ENCODE results near the gene EML5.

The EML5 gene

GRCh38 chr14:88750945-88751344, 41.8 kb downstream of the EML5 start:
- H3K27ac ChIP-seq, result no peak overlapping the region
- TF ChIP-seq CTCF (IDR thresholded peaks at IDR 0.05), result no peak
- TF ChIP-seq ZFX (IDR thresholded peaks at IDR 0.05; ENCODE audit: borderline replicate concordance), result no peak

- H3K27ac ChIP-seq, result no peak overlapping the region
- peak; percentile 19; the same call in 1 of the 2 replicates for TF ChIP-seq CTCF (IDR thresholded peaks at IDR 0.05)
- no peak for TF ChIP-seq ZFX (IDR thresholded peaks at IDR 0.05; ENCODE audit: borderline replicate concordance)
Observed at GRCh38 chr14:88750413-88750812, 42.3 kb downstream of the EML5 start.

- H3K27ac ChIP-seq, result no peak overlapping the region
- TF ChIP-seq ZFX (IDR thresholded peaks at IDR 0.05; ENCODE audit: borderline replicate concordance) (no peak), CTCF (IDR thresholded peaks at IDR 0.05) (no peak)
Observed at GRCh38 chr14:88749139-88749538, 43.6 kb downstream of the EML5 start.

- H3K27ac ChIP-seq, result no peak overlapping the region
- TF ChIP-seq ZFX (IDR thresholded peaks at IDR 0.05; ENCODE audit: borderline replicate concordance), result no peak
- no peak for TF ChIP-seq CTCF (IDR thresholded peaks at IDR 0.05)
Observed at GRCh38 chr14:88748288-88748687, 44.5 kb downstream of the EML5 start.

- H3K27ac ChIP-seq, result no peak overlapping the region
- TF ChIP-seq CTCF (IDR thresholded peaks at IDR 0.05) (no peak), ZFX (IDR thresholded peaks at IDR 0.05; ENCODE audit: borderline replicate concordance) (no peak)
Observed at GRCh38 chr14:88746052-88746451, 46.7 kb downstream of the EML5 start.

GRCh38 chr14:88737245-88737644, 55.5 kb downstream of the EML5 start:
- TF ChIP-seq ZFX (IDR thresholded peaks at IDR 0.05; ENCODE audit: borderline replicate concordance) (no peak), CTCF (IDR thresholded peaks at IDR 0.05) (no peak)
- H3K27ac ChIP-seq, result no peak overlapping the region

GRCh38 chr14:88733121-88733520, 59.6 kb downstream of the EML5 start:
- H3K27ac ChIP-seq, result no peak overlapping the region
- TF ChIP-seq ZFX (IDR thresholded peaks at IDR 0.05; ENCODE audit: borderline replicate concordance) (no peak), CTCF (IDR thresholded peaks at IDR 0.05) (0 out of 2 replicates have a peak, but pooled peaks have one; percentile 8)
